Measurements from ENCODE around the gene MDGA2. TPM values are rescaled to one million over a fixed set of nuclear protein-coding genes. Genes with fewer than 3 reads are reported as not detected.
"Not testable (repeated sequence)": the region's sequence is repeated elsewhere in the genome, so short reads cannot be mapped to it uniquely, and the experiment has no call there.

The MDGA2 gene
- total RNA-seq, 4 donors from 2014 or later: 4.2 TPM; not detected in 3

DNA sequence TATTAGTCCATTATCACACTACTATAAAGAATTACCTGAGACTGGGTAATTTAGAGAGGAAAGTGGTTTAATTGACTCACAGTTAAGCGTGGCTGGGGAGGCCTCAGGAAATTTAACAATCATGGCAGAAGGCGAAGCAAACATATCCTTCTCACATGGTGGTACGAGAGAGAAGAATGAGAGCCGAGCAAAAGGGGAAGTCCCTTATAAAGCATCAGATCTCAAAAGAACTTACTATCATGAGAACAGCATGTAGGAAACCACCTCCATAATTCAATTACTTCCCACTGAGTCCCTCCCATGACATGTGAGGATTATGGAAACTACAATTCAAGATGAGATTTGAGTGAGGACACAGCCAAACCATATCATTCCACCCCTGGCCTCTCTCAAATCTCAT, 422.6 kb downstream of the MDGA2 start:
- no peaks in the 10 kb centered on the region for H3K9me3 ChIP-seq
- H3K4me1 ChIP-seq: no peaks in the 10 kb centered on the region
- no peak overlapping the region for H3K27ac ChIP-seq
- no peak overlapping the region for H3K4me3 ChIP-seq
- no peaks in the 10 kb centered on the region for H3K36me3 ChIP-seq
- no peaks in the 10 kb centered on the region for H3K27me3 ChIP-seq
- DNase-seq: no peak
- intact Hi-C loops (cut with DNase I; ENCODE audit: low total_unique reads): no loop called here
- no peak for TF ChIP-seq CTCF (IDR thresholded peaks at IDR 0.05)
- no peak for TF ChIP-seq POLR2A (IDR thresholded peaks at IDR 0.05)

DNA sequence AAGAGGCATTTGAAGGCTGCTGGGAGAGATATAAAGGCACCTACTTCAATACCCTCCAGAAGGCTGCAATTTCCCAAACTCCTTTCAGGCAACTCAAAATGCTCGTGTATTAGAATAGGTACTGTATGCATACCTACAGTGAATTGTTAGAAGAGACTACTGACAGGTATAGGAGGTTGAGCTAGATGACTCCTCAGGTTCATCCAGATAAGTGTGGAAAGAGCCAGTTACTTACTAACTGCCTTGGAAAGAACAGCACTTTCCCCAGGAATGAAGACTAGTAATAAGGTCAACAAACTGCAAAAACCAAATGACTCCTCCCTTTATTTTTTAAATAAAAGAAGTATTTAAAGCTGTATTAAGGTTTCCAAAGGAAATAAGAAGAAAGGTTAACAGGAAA, 429.0 kb downstream of the MDGA2 start:
- no peaks in the 10 kb centered on the region for H3K36me3 ChIP-seq
- H3K4me3 ChIP-seq: no peak overlapping the region
- TF ChIP-seq POLR2A (IDR thresholded peaks at IDR 0.05) (no peak), CTCF (IDR thresholded peaks at IDR 0.05) (no peak)
- H3K4me1 ChIP-seq: no peaks in the 10 kb centered on the region
- H3K9me3 ChIP-seq: no peaks in the 10 kb centered on the region
- H3K27ac ChIP-seq: no peak overlapping the region
- H3K27me3 ChIP-seq: no peaks in the 10 kb centered on the region
- DNase-seq: no peak
- intact Hi-C loops (cut with DNase I; ENCODE audit: low total_unique reads): no loop called here

- H3K4me1 ChIP-seq; H3K9me3 ChIP-seq; H3K36me3 ChIP-seq; H3K27ac ChIP-seq; DNase-seq; H3K4me3 ChIP-seq; intact Hi-C loops (cut with DNase I; ENCODE audit: low total_unique reads); H3K27me3 ChIP-seq: not testable (repeated sequence)
These were observed 432.8 kb downstream of the MDGA2 start for GRCh38 chr14:47242579-47242978.

GRCh38 chr14:47240748-47241437, 434.5 kb downstream of the MDGA2 start:
- Histone ChIP-seq H3K27ac (no peak overlapping the region), H3K4me3 (no peak overlapping the region), H3K36me3 (no peaks in the 10 kb centered on the region), H3K9me3 (no peaks in the 10 kb centered on the region), H3K27me3 (no peaks in the 10 kb centered on the region), H3K4me1 (no peaks in the 10 kb centered on the region)
- TF ChIP-seq POLR2A (IDR thresholded peaks at IDR 0.05) (no peak), CTCF (IDR thresholded peaks at IDR 0.05) (no peak)
- intact Hi-C loops (cut with DNase I; ENCODE audit: low total_unique reads): no loop called here
- no peak for DNase-seq

- Histone ChIP-seq H3K27ac (no peak overlapping the region), H3K4me3 (no peak overlapping the region), H3K27me3 (no peaks in the 10 kb centered on the region), H3K36me3 (no peaks in the 10 kb centered on the region), H3K4me1 (no peaks in the 10 kb centered on the region), H3K9me3 (no peaks in the 10 kb centered on the region)
- TF ChIP-seq CTCF (IDR thresholded peaks at IDR 0.05): no peak
- no peak for TF ChIP-seq POLR2A (IDR thresholded peaks at IDR 0.05)
- intact Hi-C loops (cut with DNase I; ENCODE audit: low total_unique reads): no loop called here
- DNase-seq: no peak
These were observed 439.8 kb downstream of the MDGA2 start for GRCh38 chr14:47235619-47236018.

Measured in uterus (tissue), 4 donors.